GM21619 (cell line): ENCODE data around the gene SPTBN1.
"Not testable (repeated sequence)": the region's sequence is repeated elsewhere in the genome, so short reads cannot be mapped to it uniquely, and the experiment has no call there.

Source experiments
- ATAC-seq: cut with Tn5 transposase; IDR thresholded peaks from one replicate; pipeline ENCODE4 v1.9.1; 2021; ENCODE audit not compliant: unreplicated experiment

Gene SPTBN1

GRCh38 chr2:54691445-54692135 lies 235.5 kb downstream of the SPTBN1 start:
- ATAC-seq = no peak

GRCh38 chr2:54692556-54692955 lies 236.4 kb downstream of the SPTBN1 start:
- no peak for ATAC-seq

- no peak for ATAC-seq
Measured at GRCh38 chr2:54695378-54695777, 239.3 kb downstream of the SPTBN1 start.

- ATAC-seq = no peak
Measured at GRCh38 chr2:54697934-54698333, 241.8 kb downstream of the SPTBN1 start.

GRCh38 chr2:54698926-54699325 lies 242.8 kb downstream of the SPTBN1 start:
- ATAC-seq = not testable (repeated sequence)

GRCh38 chr2:54699665-54700064 lies 243.5 kb downstream of the SPTBN1 start:
- ATAC-seq = no peak

GRCh38 chr2:54701029-54701428 lies 244.9 kb downstream of the SPTBN1 start:
- ATAC-seq = no peak

GRCh38 chr2:54704238-54704637 lies 248.1 kb downstream of the SPTBN1 start:
- no peak for ATAC-seq

- peak; percentile 69 for ATAC-seq
Measured at GRCh38 chr2:54704688-54705605, 248.8 kb downstream of the SPTBN1 start.

GRCh38 chr2:54706622-54707021 lies 250.5 kb downstream of the SPTBN1 start:
- no peak for ATAC-seq

- no peak for ATAC-seq
Measured at GRCh38 chr2:54708584-54709335, 252.6 kb downstream of the SPTBN1 start.

- ATAC-seq = no peak
Measured at GRCh38 chr2:54709336-54709809, 253.2 kb downstream of the SPTBN1 start.

GRCh38 chr2:54710216-54710615 lies 254.1 kb downstream of the SPTBN1 start:
- ATAC-seq = no peak

GRCh38 chr2:54712516-54712915 lies 256.4 kb downstream of the SPTBN1 start:
- no peak for ATAC-seq

- no peak for ATAC-seq
Measured at GRCh38 chr2:54714996-54715395, 258.9 kb downstream of the SPTBN1 start.

GRCh38 chr2:54716375-54716774 lies 260.2 kb downstream of the SPTBN1 start:
- no peak for ATAC-seq

- ATAC-seq = no peak
Measured at GRCh38 chr2:54720563-54720962, 264.4 kb downstream of the SPTBN1 start.
